Muscle of leg (tissue), 11 donors: ENCODE measurements around the gene RUNX1. TPM values are rescaled to one million over a fixed set of nuclear protein-coding genes. Genes with fewer than 3 reads are reported as not detected.
A peak's percentile ranks its signal among the peaks of the same experiment; 100 is the strongest.

Experiments
- DNase-seq: peaks from one replicate; pipeline ENCODE4 v3.0.0; 2013
- H3K27ac ChIP-seq: one replicate; pipeline ENCODE4 v1.5.1; 2013; ENCODE audit warnings: mild to moderate bottlenecking, low read length, control low read depth
- H3K27me3 ChIP-seq: one replicate; pipeline ENCODE4 v1.6.1; 2013; ENCODE audit warnings: low read length; ENCODE audit not compliant: control insufficient read depth, insufficient read depth
- H3K36me3 ChIP-seq: one replicate; pipeline ENCODE4 v1.6.1; 2013; ENCODE audit warnings: low read length; ENCODE audit not compliant: control insufficient read depth, insufficient read depth
- H3K4me1 ChIP-seq: one replicate; pipeline ENCODE4 v1.6.1; 2013; ENCODE audit warnings: low read length; ENCODE audit not compliant: control insufficient read depth, insufficient read depth
- H3K4me3 ChIP-seq: one replicate; pipeline ENCODE4 v1.5.1; 2013; ENCODE audit warnings: low read length, control low read depth
- H3K9me3 ChIP-seq: replicated peaks from 2 replicates; pipeline ENCODE4 v1.6.1; 2013; ENCODE audit warnings: low read depth, low read length; ENCODE audit not compliant: control insufficient read depth
- WGBS: methylation state at CpG from one replicate; pipeline ENCODE4 v1.1.5; 2013; ENCODE audit warnings: missing lambda C conversion rate; ENCODE audit not compliant: insufficient coverage; 5-methylcytosine and 5-hydroxymethylcytosine counted together
- polyA plus RNA-seq, 8 donors: library from polyadenylated mRNA; unstranded; fragments of 120-200 nt; gene quantifications; one replicate each; pipeline versions ENCODE4 v1.2.1 to v1.2.3, GENCODE V29; 2013; ENCODE audit warnings: inconsistent platforms in 1 of 8, low replicate concordance in 1 of 8; ENCODE audit not compliant: insufficient read length in 8 of 8, insufficient read depth in 1 of 8
- total RNA-seq: library from RNA; stranded (reverse); fragments of 120-200 nt; gene quantifications from one replicate; pipeline ENCODE4 v1.2.4, GENCODE V29; 2013

The RUNX1 gene
- total and polyA plus RNA-seq, 9 donors, result 3.6 to 8.8 (median 5.0) TPM

GRCh38 chr21:35083246-35083645 is 34.1 kb upstream of the RUNX1 start:
- no CpG with 5 or more reads among the region's 3 CpGs for WGBS
- Histone ChIP-seq H3K4me3 (no peak overlapping the region), H3K27ac (no peak overlapping the region), H3K27me3 (no peaks in the 10 kb centered on the region), H3K36me3 (no peaks in the 10 kb centered on the region), H3K4me1 (peaks cover 4% of the 10 kb centered on the region), H3K9me3 (no peaks in the 10 kb centered on the region)
- DNase-seq, result no peak

DNA sequence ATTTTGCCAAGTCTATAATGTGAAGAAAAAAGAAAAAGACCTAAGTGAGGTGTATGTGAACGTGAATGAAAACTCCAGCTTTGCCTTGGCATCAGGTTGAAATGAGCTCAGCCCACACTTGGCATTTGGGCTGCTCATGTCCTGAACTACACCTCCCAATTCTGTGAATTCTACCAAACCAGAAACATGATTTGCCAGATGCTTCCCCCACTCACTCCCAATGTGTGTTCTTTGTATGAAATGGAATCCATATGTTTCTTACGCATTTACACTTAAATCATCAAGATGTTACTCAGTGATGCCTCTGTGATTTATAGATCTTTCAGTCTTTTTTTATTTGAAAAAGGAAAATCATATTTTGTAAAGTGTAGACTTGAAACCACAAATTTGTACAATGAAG is 32.8 kb upstream of the RUNX1 start:
- DNase-seq, result peak; percentile 67
- no peak overlapping the region for H3K27ac ChIP-seq

DNA sequence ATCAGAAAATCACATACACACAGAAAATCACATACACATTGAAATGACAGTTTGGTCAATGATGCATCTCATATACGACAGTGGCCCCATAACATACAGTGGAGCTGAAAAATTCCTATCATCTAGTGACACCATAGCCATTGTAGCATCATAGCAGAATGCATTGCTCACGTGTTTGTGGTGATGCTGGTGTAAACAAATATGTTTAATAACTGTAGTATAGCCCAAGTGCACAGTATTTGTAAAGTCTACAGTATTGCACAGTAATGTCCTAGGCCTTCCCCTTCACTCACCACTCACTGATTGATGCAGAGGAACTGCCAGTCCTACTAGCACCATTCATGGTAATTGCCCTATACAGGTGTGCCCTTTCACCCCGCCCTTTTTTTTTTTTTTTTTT is 30.1 kb upstream of the RUNX1 start:
- H3K4me3 ChIP-seq, result no peak overlapping the region
- H3K27me3 ChIP-seq, result no peaks in the 10 kb centered on the region
- WGBS, result no CpG with 5 or more reads among the region's 3 CpGs
- DNase-seq, result no peak
- H3K27ac ChIP-seq, result no peak overlapping the region
- H3K4me1 ChIP-seq, result no peaks in the 10 kb centered on the region
- peaks cover 3% of the 10 kb centered on the region for H3K9me3 ChIP-seq
- no peaks in the 10 kb centered on the region for H3K36me3 ChIP-seq

More for the DNA sequence above, 32.8 kb upstream of the RUNX1 start:
- no CpG with 5 or more reads among the region's 2 CpGs for WGBS
- Histone ChIP-seq H3K4me1 (peaks cover 4% of the 10 kb centered on the region), H3K36me3 (no peaks in the 10 kb centered on the region), H3K4me3 (no peak overlapping the region), H3K27me3 (no peaks in the 10 kb centered on the region), H3K9me3 (no peaks in the 10 kb centered on the region)

GRCh38 chr21:35077975-35078374 is 28.9 kb upstream of the RUNX1 start:
- no peak overlapping the region for H3K4me3 ChIP-seq
- no peak for DNase-seq
- no peaks in the 10 kb centered on the region for H3K27me3 ChIP-seq
- H3K9me3 ChIP-seq, result peaks cover 5% of the 10 kb centered on the region
- no peak overlapping the region for H3K27ac ChIP-seq
- no peaks in the 10 kb centered on the region for H3K36me3 ChIP-seq
- WGBS, result 67% methylated on average over 2 of the region's 4 CpGs
- no peaks in the 10 kb centered on the region for H3K4me1 ChIP-seq

DNA sequence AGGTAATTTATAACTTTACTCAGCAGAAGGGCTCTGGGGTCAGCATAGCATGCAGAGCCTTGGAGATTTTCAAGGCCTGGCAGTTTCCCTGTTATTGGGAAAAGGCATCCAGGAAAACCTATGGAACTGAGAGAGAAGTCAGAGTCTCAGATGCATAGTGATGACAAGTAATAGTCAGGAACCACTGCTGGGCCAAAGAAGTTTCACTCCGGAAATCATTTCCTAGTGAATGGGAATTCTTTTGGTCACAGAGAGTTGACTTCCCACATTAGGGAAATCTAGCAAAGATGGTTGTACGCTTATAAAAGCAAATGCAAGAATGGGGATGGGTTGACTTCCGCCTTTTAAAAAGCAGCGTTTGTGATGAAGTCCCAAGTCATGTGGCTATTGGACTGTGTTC is 28.4 kb upstream of the RUNX1 start:
- H3K36me3 ChIP-seq, result no peaks in the 10 kb centered on the region
- H3K27ac ChIP-seq, result no peak overlapping the region
- peaks cover 2% of the 10 kb centered on the region for H3K4me1 ChIP-seq
- no peaks in the 10 kb centered on the region for H3K27me3 ChIP-seq
- no peak overlapping the region for H3K4me3 ChIP-seq
- H3K9me3 ChIP-seq, result peaks cover 5% of the 10 kb centered on the region
- DNase-seq, result no peak
- 76% methylated on average over 4 of the region's 4 CpGs for WGBS

DNA sequence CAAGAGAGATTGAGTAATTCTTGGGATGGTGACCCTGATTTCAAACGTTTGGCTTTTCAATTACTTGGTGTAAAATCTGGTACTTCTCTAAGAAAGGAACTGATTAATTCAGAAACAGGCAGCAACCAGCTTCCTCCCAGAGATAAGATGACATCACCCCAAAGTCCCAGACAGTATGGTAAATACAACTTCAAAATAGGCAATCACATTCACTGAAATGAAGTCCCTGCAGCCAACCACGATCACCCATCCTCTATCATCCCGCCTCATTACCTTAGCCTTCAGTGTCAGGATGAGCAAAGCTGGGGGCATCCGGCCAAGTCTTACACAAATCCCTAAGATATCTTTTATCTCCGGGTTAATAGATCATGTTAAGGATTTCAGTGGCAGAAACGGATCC is 26.4 kb upstream of the RUNX1 start:
- no peaks in the 10 kb centered on the region for H3K27me3 ChIP-seq
- H3K9me3 ChIP-seq, result peaks cover 5% of the 10 kb centered on the region
- peaks cover 4% of the 10 kb centered on the region for H3K4me1 ChIP-seq
- H3K27ac ChIP-seq, result no peak overlapping the region
- H3K4me3 ChIP-seq, result no peak overlapping the region
- H3K36me3 ChIP-seq, result no peaks in the 10 kb centered on the region
- no CpG with 5 or more reads among the region's 6 CpGs for WGBS
- DNase-seq, result peak; percentile 25

GRCh38 chr21:35072960-35073359 is 23.9 kb upstream of the RUNX1 start:
- Histone ChIP-seq H3K27ac (peak overlapping the region; percentile 18), H3K9me3 (peaks cover 5% of the 10 kb centered on the region), H3K4me1 (peaks cover 4% of the 10 kb centered on the region), H3K36me3 (no peaks in the 10 kb centered on the region), H3K4me3 (no peak overlapping the region), H3K27me3 (no peaks in the 10 kb centered on the region)
- WGBS, result 24% methylated on average over 8 of the region's 11 CpGs
- DNase-seq, result peak; percentile 93

DNA sequence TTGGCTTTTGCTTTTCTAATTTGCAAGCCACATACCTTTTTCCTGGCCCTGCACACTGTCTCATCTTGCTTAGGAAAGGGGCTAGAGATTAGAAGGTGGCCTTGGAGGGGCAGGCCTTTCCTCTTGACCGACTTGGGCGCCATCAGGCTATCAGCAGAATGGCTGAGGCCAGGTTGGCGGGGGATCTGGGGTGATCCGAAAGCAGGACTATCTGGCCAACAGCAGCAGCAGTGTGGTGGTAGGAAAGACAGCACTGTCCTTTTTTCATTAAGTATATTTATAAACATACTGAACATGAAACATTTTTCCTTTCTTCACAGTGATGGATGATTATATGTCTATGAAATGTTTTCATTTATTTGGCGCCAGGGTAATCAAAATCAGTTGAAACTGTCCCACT is 23.5 kb upstream of the RUNX1 start:
- Histone ChIP-seq H3K27me3 (no peaks in the 10 kb centered on the region), H3K36me3 (no peaks in the 10 kb centered on the region), H3K4me3 (no peak overlapping the region), H3K27ac (peak overlapping the region; percentile 18), H3K4me1 (peaks cover 4% of the 10 kb centered on the region), H3K9me3 (peaks cover 5% of the 10 kb centered on the region)
- WGBS, result 80% methylated on average over 2 of the region's 5 CpGs
- no peak for DNase-seq

DNA sequence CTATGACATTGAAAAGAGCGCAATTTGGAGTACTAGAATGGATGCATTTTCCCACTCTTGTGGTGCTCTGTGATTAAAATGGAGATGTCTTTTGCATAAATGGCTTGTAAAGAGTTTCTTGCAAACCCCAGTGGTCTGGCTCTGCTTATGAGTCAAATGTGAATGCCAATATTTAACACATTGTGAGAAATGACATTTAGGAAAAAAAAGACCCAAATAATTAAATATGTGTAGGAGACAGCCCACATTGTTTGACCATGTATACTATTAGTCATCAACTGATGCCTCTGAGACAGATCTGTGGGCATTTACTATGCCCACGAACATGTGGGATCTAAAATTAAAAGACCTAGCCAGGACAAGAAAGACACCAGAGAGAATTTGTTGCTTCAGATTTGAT is 22.2 kb upstream of the RUNX1 start:
- peaks cover 5% of the 10 kb centered on the region for H3K9me3 ChIP-seq
- no CpG with 5 or more reads among the region's 2 CpGs for WGBS
- no peak overlapping the region for H3K4me3 ChIP-seq
- H3K27me3 ChIP-seq, result no peaks in the 10 kb centered on the region
- peaks cover 4% of the 10 kb centered on the region for H3K4me1 ChIP-seq
- no peak overlapping the region for H3K27ac ChIP-seq
- H3K36me3 ChIP-seq, result no peaks in the 10 kb centered on the region
- no peak for DNase-seq

DNA sequence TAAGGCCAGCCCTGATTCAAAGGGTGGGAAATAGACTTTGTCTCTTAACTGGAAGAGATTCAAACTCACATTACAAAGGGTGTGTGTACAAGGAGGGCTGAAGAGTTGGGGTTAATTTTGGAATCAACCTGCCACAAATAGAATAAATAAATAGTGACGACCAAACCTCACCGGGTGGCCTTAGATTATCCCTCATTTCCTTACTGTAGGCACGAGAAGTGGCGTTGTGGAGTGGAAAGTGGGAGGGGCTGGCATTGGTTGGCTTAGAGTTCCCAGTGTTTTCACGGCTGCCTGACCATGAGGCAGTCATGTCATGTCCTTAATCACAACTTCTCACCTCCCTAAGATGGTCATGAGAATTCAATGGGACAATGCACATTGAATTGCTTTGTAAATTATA is 21.3 kb upstream of the RUNX1 start:
- H3K4me3 ChIP-seq, result no peak overlapping the region
- WGBS, result no CpG with 5 or more reads among the region's 5 CpGs

DNA sequence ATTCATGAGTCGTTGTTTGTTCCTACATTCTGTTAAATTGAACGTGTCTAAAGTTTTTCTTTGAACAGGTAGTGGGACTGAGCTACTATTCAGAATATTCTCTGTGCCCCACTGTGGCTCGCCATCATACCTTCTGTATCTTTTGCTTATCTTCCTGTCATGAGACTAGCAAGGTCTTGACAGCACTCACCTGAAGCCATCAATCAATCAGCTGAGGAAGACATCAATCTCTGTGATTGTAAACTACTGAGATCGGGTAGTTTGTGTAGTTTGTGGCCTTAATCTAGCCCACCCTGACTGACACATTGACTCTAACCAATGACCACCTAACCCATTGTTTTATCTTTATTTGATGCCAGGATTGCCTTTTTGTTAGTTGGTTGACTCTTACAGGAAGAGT is 17.7 kb upstream of the RUNX1 start:
- no CpG with 5 or more reads among the region's 4 CpGs for WGBS
- Histone ChIP-seq H3K27ac (no peak overlapping the region), H3K9me3 (no peaks in the 10 kb centered on the region), H3K4me3 (no peak overlapping the region), H3K27me3 (no peaks in the 10 kb centered on the region), H3K4me1 (no peaks in the 10 kb centered on the region), H3K36me3 (no peaks in the 10 kb centered on the region)
- DNase-seq, result no peak

More for the DNA sequence above, 21.3 kb upstream of the RUNX1 start:
- no peak for DNase-seq
- Histone ChIP-seq H3K4me1 (peaks cover 4% of the 10 kb centered on the region), H3K9me3 (peaks cover 5% of the 10 kb centered on the region), H3K27me3 (no peaks in the 10 kb centered on the region), H3K27ac (no peak overlapping the region), H3K36me3 (no peaks in the 10 kb centered on the region)
